NCI-H187 (cell line): Measurements from ENCODE around the gene S100A1.
"Not testable (repeated sequence)": the region's sequence is repeated elsewhere in the genome, so short reads cannot be mapped to it uniquely, and the experiment has no call there.

Experiments used
- DNase-seq, 2 experiments: peaks; one replicate each; lab custom pipeline; 2025; lab: John Stamatoyannopoulos, UW

S100A1 gene

GRCh38 chr1:153627715-153628626 lies at the start of gene S100A1:
S100A1 (plus strand) TSS chr1:153628434; CDS start chr1:153630522, 2,088 bp downstream.
- no peak for DNase-seq

- DNase-seq = no peak
Observed at GRCh38 chr1:153578490-153578889, 49.7 kb upstream of the S100A1 start.

- no peak for DNase-seq
Observed at GRCh38 chr1:153578936-153579335, 49.3 kb upstream of the S100A1 start.

- not testable (repeated sequence) for DNase-seq
Observed at GRCh38 chr1:153582836-153583235, 45.4 kb upstream of the S100A1 start.

GRCh38 chr1:153583514-153583913 lies 44.7 kb upstream of the S100A1 start:
- DNase-seq = not testable (repeated sequence)

GRCh38 chr1:153583976-153584375 lies 44.3 kb upstream of the S100A1 start:
- no peak for DNase-seq

- DNase-seq = no peak
Observed at GRCh38 chr1:153585006-153585405, 43.2 kb upstream of the S100A1 start.

GRCh38 chr1:153586347-153586746 lies 41.9 kb upstream of the S100A1 start:
- DNase-seq = no peak

GRCh38 chr1:153587314-153587713 lies 40.9 kb upstream of the S100A1 start:
- no peak for DNase-seq

- DNase-seq = not testable (repeated sequence)
Observed at GRCh38 chr1:153588033-153588432, 40.2 kb upstream of the S100A1 start.

- DNase-seq = no peak
Observed at GRCh38 chr1:153588482-153588881, 39.8 kb upstream of the S100A1 start.

- DNase-seq = no peak
Observed at GRCh38 chr1:153592748-153593147, 35.5 kb upstream of the S100A1 start.

GRCh38 chr1:153597206-153597605 lies 31.0 kb upstream of the S100A1 start:
- no peak for DNase-seq

- DNase-seq = no peak
Observed at GRCh38 chr1:153598309-153599172, 29.7 kb upstream of the S100A1 start.

GRCh38 chr1:153599847-153600246 lies 28.4 kb upstream of the S100A1 start:
- no peak for DNase-seq

GRCh38 chr1:153602749-153603148 lies 25.5 kb upstream of the S100A1 start:
- no peak for DNase-seq

GRCh38 chr1:153606194-153606593 lies 22.0 kb upstream of the S100A1 start:
- no peak for DNase-seq

GRCh38 chr1:153607381-153607780 lies 20.9 kb upstream of the S100A1 start:
- DNase-seq = no peak

GRCh38 chr1:153608089-153608682 lies 20.0 kb upstream of the S100A1 start:
- no peak for DNase-seq

- no peak for DNase-seq
Observed at GRCh38 chr1:153608742-153609584, 19.3 kb upstream of the S100A1 start.

GRCh38 chr1:153609585-153609907 lies 18.7 kb upstream of the S100A1 start:
- DNase-seq = no peak

GRCh38 chr1:153610334-153610733 lies 17.9 kb upstream of the S100A1 start:
- DNase-seq = no peak
